Activated CD4-positive, alpha-beta T cell treated with anti-CD3 and anti-CD28 coated beads for 48 hours (primary cell): ENCODE measurements around the gene CDK19.
"Not testable (repeated sequence)": the region's sequence is repeated elsewhere in the genome, so short reads cannot be mapped to it uniquely, and the experiment has no call there.

Source experiments
- DNase-seq: peaks from one replicate; pipeline ENCODE4 v3.0.0-alpha.2; 2020

Gene CDK19

GRCh38 chr6:110755411-110755834 lies 59.8 kb downstream of the CDK19 start:
- no peak for DNase-seq

GRCh38 chr6:110753936-110754668 lies 61.2 kb downstream of the CDK19 start:
- DNase-seq, result not testable (repeated sequence)

- no peak for DNase-seq
Observed at GRCh38 chr6:110748453-110748852, 66.8 kb downstream of the CDK19 start.

- DNase-seq, result no peak
Observed at GRCh38 chr6:110746680-110747079, 68.6 kb downstream of the CDK19 start.

- DNase-seq, result no peak
Observed at GRCh38 chr6:110744991-110745390, 70.3 kb downstream of the CDK19 start.

- DNase-seq, result not testable (repeated sequence)
Observed at GRCh38 chr6:110742552-110742951, 72.7 kb downstream of the CDK19 start.

- no peak for DNase-seq
Observed at GRCh38 chr6:110741517-110741916, 73.8 kb downstream of the CDK19 start.

GRCh38 chr6:110738899-110739365 lies 76.3 kb downstream of the CDK19 start:
- DNase-seq, result no peak

GRCh38 chr6:110735666-110736065 lies 79.6 kb downstream of the CDK19 start:
- no peak for DNase-seq

GRCh38 chr6:110731898-110732297 lies 83.4 kb downstream of the CDK19 start:
- no peak for DNase-seq

- no peak for DNase-seq
Observed at GRCh38 chr6:110731196-110731595, 84.1 kb downstream of the CDK19 start.

GRCh38 chr6:110728501-110728900 lies 86.8 kb downstream of the CDK19 start:
- no peak for DNase-seq

GRCh38 chr6:110723017-110723416 lies 92.3 kb downstream of the CDK19 start:
- no peak for DNase-seq

- no peak for DNase-seq
Observed at GRCh38 chr6:110720066-110720465, 95.2 kb downstream of the CDK19 start.

GRCh38 chr6:110719601-110720000 lies 95.7 kb downstream of the CDK19 start:
- not testable (repeated sequence) for DNase-seq

- no peak for DNase-seq
Observed at GRCh38 chr6:110714143-110714542, 101.1 kb downstream of the CDK19 start.

- no peak for DNase-seq
Observed at GRCh38 chr6:110712238-110712637, 103.0 kb downstream of the CDK19 start.

GRCh38 chr6:110710115-110710514 lies 105.2 kb downstream of the CDK19 start:
- no peak for DNase-seq

- DNase-seq, result no peak
Observed at GRCh38 chr6:110708295-110708950, 106.8 kb downstream of the CDK19 start.

- DNase-seq, result no peak
Observed at GRCh38 chr6:110705543-110705942, 109.7 kb downstream of the CDK19 start.

GRCh38 chr6:110703906-110704594 lies 111.2 kb downstream of the CDK19 start:
- no peak for DNase-seq

- DNase-seq, result no peak
Observed at GRCh38 chr6:110703010-110703905, 112.0 kb downstream of the CDK19 start.

GRCh38 chr6:110699780-110700179 lies 115.5 kb downstream of the CDK19 start:
- no peak for DNase-seq
